ENCODE data around the gene PELI2.

DNA sequence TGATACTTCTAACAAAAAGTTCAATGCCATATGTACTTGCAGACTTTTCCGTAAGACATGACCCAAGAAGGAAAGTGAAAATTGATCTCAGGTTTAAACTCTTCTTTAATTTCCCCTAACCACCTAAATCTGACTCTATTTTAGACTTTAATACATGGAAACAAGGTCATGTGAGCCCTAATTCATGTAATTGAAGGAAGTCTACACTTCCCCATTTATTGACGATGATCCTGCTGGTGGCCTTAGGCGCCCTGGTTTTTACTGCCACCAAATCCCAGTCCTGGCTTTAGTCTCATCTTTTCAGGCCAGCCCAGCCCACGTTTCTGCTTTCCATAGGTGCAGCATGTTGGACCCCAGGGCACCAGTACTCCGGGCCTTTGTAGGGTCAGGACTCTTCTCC, 157.9 kb downstream of the PELI2 start:
- TF ChIP-seq GATA2 (IDR thresholded peaks at IDR 0.05; ENCODE audit: low read depth, low read length) (no peak), GATA3 (IDR thresholded peaks at IDR 0.05; ENCODE audit: low read depth, low read length) (no peak)

Measured in SH-SY5Y (cell line).